Measurements from ENCODE around the gene ADGRL3.

- no peak for TF ChIP-seq CTCF (IDR thresholded peaks at IDR 0.05; ENCODE audit: borderline replicate concordance, extremely low read depth, low read length, poor library complexity, severe bottlenecking)
- no peak for TF ChIP-seq EZH2 (IDR thresholded peaks at IDR 0.05; ENCODE audit: borderline replicate concordance, low read depth, low read length, severe bottlenecking)
These were observed 278.2 kb downstream of the ADGRL3 start for GRCh38 chr4:61478340-61478739.
